ENCODE results near the gene CD1D.

DNA sequence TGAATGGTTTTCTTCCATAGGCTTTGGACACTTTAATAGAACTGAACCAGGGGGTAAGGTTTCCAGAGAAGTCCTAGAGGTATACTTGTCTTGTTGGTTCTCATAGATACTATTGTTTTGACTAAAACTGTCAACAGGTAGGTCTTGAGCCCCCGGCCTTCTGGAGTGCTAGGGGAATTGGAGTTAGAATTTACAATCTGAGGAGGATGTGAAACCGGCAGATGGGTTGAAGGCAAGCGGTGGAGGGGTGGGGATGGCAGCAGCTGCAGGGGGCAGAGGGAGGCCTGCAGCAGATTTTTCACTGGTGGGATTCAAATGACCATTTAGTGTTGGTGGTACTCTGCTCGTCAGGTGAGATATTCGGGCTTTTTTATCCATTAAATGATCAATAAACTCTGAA is 4.3 kb upstream of the CD1D start:
- TF ChIP-seq POLR2A (IDR thresholded peaks at IDR 0.05) (no peak), EP300 (IDR thresholded peaks at IDR 0.05) (no peak), POLR2AphosphoS5 (IDR thresholded peaks at IDR 0.05) (no peak)
- TF ChIP-seq, protein P1, sequence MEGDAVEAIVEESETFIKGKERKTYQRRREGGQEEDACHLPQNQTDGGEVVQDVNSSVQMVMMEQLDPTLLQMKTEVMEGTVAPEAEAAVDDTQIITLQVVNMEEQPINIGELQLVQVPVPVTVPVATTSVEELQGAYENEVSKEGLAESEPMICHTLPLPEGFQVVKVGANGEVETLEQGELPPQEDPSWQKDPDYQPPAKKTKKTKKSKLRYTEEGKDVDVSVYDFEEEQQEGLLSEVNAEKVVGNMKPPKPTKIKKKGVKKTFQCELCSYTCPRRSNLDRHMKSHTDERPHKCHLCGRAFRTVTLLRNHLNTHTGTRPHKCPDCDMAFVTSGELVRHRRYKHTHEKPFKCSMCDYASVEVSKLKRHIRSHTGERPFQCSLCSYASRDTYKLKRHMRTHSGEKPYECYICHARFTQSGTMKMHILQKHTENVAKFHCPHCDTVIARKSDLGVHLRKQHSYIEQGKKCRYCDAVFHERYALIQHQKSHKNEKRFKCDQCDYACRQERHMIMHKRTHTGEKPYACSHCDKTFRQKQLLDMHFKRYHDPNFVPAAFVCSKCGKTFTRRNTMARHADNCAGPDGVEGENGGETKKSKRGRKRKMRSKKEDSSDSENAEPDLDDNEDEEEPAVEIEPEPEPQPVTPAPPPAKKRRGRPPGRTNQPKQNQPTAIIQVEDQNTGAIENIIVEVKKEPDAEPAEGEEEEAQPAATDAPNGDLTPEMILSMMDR (IDR thresholded peaks at IDR 0.05): no peak

Measured in stomach (tissue), 4 donors.